ENCODE measurements around the gene RAB19.

Gene RAB19

GRCh38 chr7:140458916-140459315, 55.1 kb downstream of the RAB19 start:
- no peak for DNase-seq
- Histone ChIP-seq H3K36me3 (peaks cover 38% of the 10 kb centered on the region), H3K27me3 (no peaks in the 10 kb centered on the region), H3K4me3 (ENCODE audit: low read depth, low read length) (no peak overlapping the region), H3K9me3 (no peaks in the 10 kb centered on the region), H3K4me1 (no peaks in the 10 kb centered on the region)
- no peak for TF ChIP-seq CTCF (IDR thresholded peaks at IDR 0.05; ENCODE audit: low read depth, low read length)

GRCh38 chr7:140463111-140463510, 59.3 kb downstream of the RAB19 start:
- TF ChIP-seq CTCF (IDR thresholded peaks at IDR 0.05; ENCODE audit: low read depth, low read length) = no peak
- no peaks in the 10 kb centered on the region for H3K27me3 ChIP-seq
- H3K36me3 ChIP-seq = peaks cover 27% of the 10 kb centered on the region
- no peak overlapping the region for H3K4me3 ChIP-seq (ENCODE audit: low read depth, low read length)
- H3K9me3 ChIP-seq = no peaks in the 10 kb centered on the region
- DNase-seq = no peak
- no peaks in the 10 kb centered on the region for H3K4me1 ChIP-seq

- Histone ChIP-seq H3K4me1 (no peaks in the 10 kb centered on the region), H3K36me3 (no peaks in the 10 kb centered on the region), H3K4me3 (ENCODE audit: low read depth, low read length) (no peak overlapping the region), H3K9me3 (no peaks in the 10 kb centered on the region), H3K27me3 (no peaks in the 10 kb centered on the region)
- TF ChIP-seq CTCF (IDR thresholded peaks at IDR 0.05; ENCODE audit: low read depth, low read length) = peak; percentile 70
- peak; percentile 55 for DNase-seq
These were observed 72.0 kb downstream of the RAB19 start for GRCh38 chr7:140475747-140476333.

- no peak overlapping the region for H3K4me3 ChIP-seq (ENCODE audit: low read depth, low read length)
- no peaks in the 10 kb centered on the region for H3K36me3 ChIP-seq
These were observed 72.9 kb downstream of the RAB19 start for GRCh38 chr7:140476698-140477261.

More at GRCh38 chr7:140476698-140477261, 72.9 kb downstream of the RAB19 start:
- H3K27me3 ChIP-seq = no peaks in the 10 kb centered on the region
- no peaks in the 10 kb centered on the region for H3K4me1 ChIP-seq
- no peak for DNase-seq
- TF ChIP-seq CTCF (IDR thresholded peaks at IDR 0.05; ENCODE audit: low read depth, low read length) = no peak
- no peaks in the 10 kb centered on the region for H3K9me3 ChIP-seq

All from BE2C (cell line).